Adipocyte (in vitro differentiated cells): ENCODE data around the gene ZBTB44.
A peak's percentile ranks its signal among the peaks of the same experiment; 100 is the strongest.
"Not testable (repeated sequence)": the region's sequence is repeated elsewhere in the genome, so short reads cannot be mapped to it uniquely, and the experiment has no call there.

ENCODE experiments used
- DNase-seq: peaks from one replicate; pipeline ENCODE4 v3.0.0-alpha.2; 2015; ENCODE audit warnings: low read depth
- H3K27me3 ChIP-seq: replicated peaks from 2 replicates; pipeline ENCODE4 v1.7.0; 2013; ENCODE audit warnings: mild to moderate bottlenecking, low read length, moderate library complexity; ENCODE audit not compliant: control insufficient read depth, insufficient read depth
- H3K36me3 ChIP-seq: 2 replicates; pipeline ENCODE4 v1.7.0; 2013; ENCODE audit warnings: low read length, mild to moderate bottlenecking, moderate library complexity; ENCODE audit not compliant: control insufficient read depth, insufficient read depth, severe bottlenecking
- H3K4me1 ChIP-seq: 2 replicates; pipeline ENCODE4 v1.7.0; 2013; ENCODE audit warnings: mild to moderate bottlenecking, low read length, moderate library complexity; ENCODE audit not compliant: control insufficient read depth, insufficient read depth
- H3K4me3 ChIP-seq: 2 replicates; pipeline ENCODE4 v1.7.0; 2013; ENCODE audit warnings: mild to moderate bottlenecking, low read length, moderate library complexity
- H3K9ac ChIP-seq: 2 replicates; pipeline ENCODE4 v1.7.0; 2013; ENCODE audit warnings: mild to moderate bottlenecking, low read length, moderate library complexity
- H3K9me3 ChIP-seq: 2 replicates; pipeline ENCODE4 v1.7.0; 2013; ENCODE audit warnings: mild to moderate bottlenecking, low read length, moderate library complexity; ENCODE audit not compliant: control insufficient read depth

The ZBTB44 gene

GRCh38 chr11:130272336-130272735 lies 42.4 kb downstream of the ZBTB44 start:
- DNase-seq = no peak
- Histone ChIP-seq H3K36me3 (peaks cover 2% of the 10 kb centered on the region), H3K9me3 (peaks cover 3% of the 10 kb centered on the region), H3K4me3 (no peak overlapping the region), H3K4me1 (peaks cover 8% of the 10 kb centered on the region), H3K9ac (no peak overlapping the region), H3K27me3 (no peaks in the 10 kb centered on the region)

- H3K27me3 ChIP-seq = no peaks in the 10 kb centered on the region
- H3K9ac ChIP-seq = no peak overlapping the region
- H3K4me3 ChIP-seq = no peak overlapping the region
- peaks cover 8% of the 10 kb centered on the region for H3K4me1 ChIP-seq
- DNase-seq = no peak
- H3K36me3 ChIP-seq = peaks cover 10% of the 10 kb centered on the region
- H3K9me3 ChIP-seq = no peaks in the 10 kb centered on the region
Measured at GRCh38 chr11:130269326-130269943, 45.3 kb downstream of the ZBTB44 start.

- H3K9ac ChIP-seq = no peak overlapping the region
- H3K4me3 ChIP-seq = no peak overlapping the region
- H3K4me1 ChIP-seq = no peaks in the 10 kb centered on the region
- peaks cover 3% of the 10 kb centered on the region for H3K9me3 ChIP-seq
- no peaks in the 10 kb centered on the region for H3K27me3 ChIP-seq
- DNase-seq = no peak
- peaks cover 35% of the 10 kb centered on the region for H3K36me3 ChIP-seq
Measured at GRCh38 chr11:130263351-130263750, 51.4 kb downstream of the ZBTB44 start.

- no peak overlapping the region for H3K9ac ChIP-seq
- DNase-seq = no peak
- peaks cover 5% of the 10 kb centered on the region for H3K9me3 ChIP-seq
- no peaks in the 10 kb centered on the region for H3K27me3 ChIP-seq
- peaks cover 35% of the 10 kb centered on the region for H3K36me3 ChIP-seq
- H3K4me1 ChIP-seq = no peaks in the 10 kb centered on the region
- H3K4me3 ChIP-seq = no peak overlapping the region
Measured at GRCh38 chr11:130262424-130262823, 52.3 kb downstream of the ZBTB44 start.

GRCh38 chr11:130261571-130261970 lies 53.1 kb downstream of the ZBTB44 start:
- H3K4me1 ChIP-seq = no peaks in the 10 kb centered on the region
- H3K4me3 ChIP-seq = no peak overlapping the region
- H3K36me3 ChIP-seq = peaks cover 35% of the 10 kb centered on the region
- H3K9me3 ChIP-seq = peaks cover 5% of the 10 kb centered on the region
- H3K9ac ChIP-seq = no peak overlapping the region
- H3K27me3 ChIP-seq = no peaks in the 10 kb centered on the region
- DNase-seq = no peak

- Histone ChIP-seq H3K4me1 (no peaks in the 10 kb centered on the region), H3K9me3 (peaks cover 5% of the 10 kb centered on the region), H3K4me3 (no peak overlapping the region), H3K27me3 (no peaks in the 10 kb centered on the region), H3K9ac (no peak overlapping the region), H3K36me3 (peaks cover 29% of the 10 kb centered on the region)
- no peak for DNase-seq
Measured at GRCh38 chr11:130260742-130261141, 54.0 kb downstream of the ZBTB44 start.

GRCh38 chr11:130260080-130260627 lies 54.6 kb downstream of the ZBTB44 start:
- Histone ChIP-seq H3K27me3 (no peaks in the 10 kb centered on the region), H3K36me3 (peaks cover 25% of the 10 kb centered on the region), H3K4me3 (no peak overlapping the region), H3K4me1 (no peaks in the 10 kb centered on the region), H3K9ac (no peak overlapping the region), H3K9me3 (peaks cover 5% of the 10 kb centered on the region)
- DNase-seq = no peak

- DNase-seq, H3K4me1 ChIP-seq, H3K9ac ChIP-seq, H3K4me3 ChIP-seq, H3K27me3 ChIP-seq, H3K9me3 ChIP-seq, H3K36me3 ChIP-seq: not testable (repeated sequence)
Measured at GRCh38 chr11:130251763-130252162, 63.0 kb downstream of the ZBTB44 start.

- H3K4me3 ChIP-seq, H3K36me3 ChIP-seq, H3K27me3 ChIP-seq, H3K9me3 ChIP-seq, DNase-seq, H3K9ac ChIP-seq: not testable (repeated sequence)
- H3K4me1 ChIP-seq = peaks cover 11% of the 10 kb centered on the region
Measured at GRCh38 chr11:130249929-130250328, 64.8 kb downstream of the ZBTB44 start.

GRCh38 chr11:130249371-130249770 lies 65.3 kb downstream of the ZBTB44 start:
- Histone ChIP-seq H3K4me1 (peaks cover 11% of the 10 kb centered on the region), H3K4me3 (no peak overlapping the region), H3K9ac (no peak overlapping the region), H3K9me3 (no peaks in the 10 kb centered on the region), H3K36me3 (no peaks in the 10 kb centered on the region), H3K27me3 (no peaks in the 10 kb centered on the region)
- no peak for DNase-seq

GRCh38 chr11:130247319-130247718 lies 67.4 kb downstream of the ZBTB44 start:
- H3K9ac ChIP-seq = no peak overlapping the region
- no peak overlapping the region for H3K4me3 ChIP-seq
- H3K36me3 ChIP-seq = no peaks in the 10 kb centered on the region
- DNase-seq = no peak
- no peaks in the 10 kb centered on the region for H3K9me3 ChIP-seq
- H3K27me3 ChIP-seq = no peaks in the 10 kb centered on the region
- H3K4me1 ChIP-seq = peaks cover 15% of the 10 kb centered on the region

GRCh38 chr11:130246738-130247137 lies 68.0 kb downstream of the ZBTB44 start:
- Histone ChIP-seq H3K36me3 (no peaks in the 10 kb centered on the region), H3K27me3 (no peaks in the 10 kb centered on the region), H3K4me3 (no peak overlapping the region), H3K9ac (no peak overlapping the region), H3K9me3 (no peaks in the 10 kb centered on the region), H3K4me1 (peaks cover 15% of the 10 kb centered on the region)
- peak; percentile 4 for DNase-seq
